ENCODE data around the gene OR4K15. TPM values are rescaled to one million over a fixed set of nuclear protein-coding genes. Genes with fewer than 3 reads are reported as not detected.

OR4K15 gene
- total and polyA plus RNA-seq, 2 of the 4 experiments (the other 2 are of a cell fraction), result not detected

DNA sequence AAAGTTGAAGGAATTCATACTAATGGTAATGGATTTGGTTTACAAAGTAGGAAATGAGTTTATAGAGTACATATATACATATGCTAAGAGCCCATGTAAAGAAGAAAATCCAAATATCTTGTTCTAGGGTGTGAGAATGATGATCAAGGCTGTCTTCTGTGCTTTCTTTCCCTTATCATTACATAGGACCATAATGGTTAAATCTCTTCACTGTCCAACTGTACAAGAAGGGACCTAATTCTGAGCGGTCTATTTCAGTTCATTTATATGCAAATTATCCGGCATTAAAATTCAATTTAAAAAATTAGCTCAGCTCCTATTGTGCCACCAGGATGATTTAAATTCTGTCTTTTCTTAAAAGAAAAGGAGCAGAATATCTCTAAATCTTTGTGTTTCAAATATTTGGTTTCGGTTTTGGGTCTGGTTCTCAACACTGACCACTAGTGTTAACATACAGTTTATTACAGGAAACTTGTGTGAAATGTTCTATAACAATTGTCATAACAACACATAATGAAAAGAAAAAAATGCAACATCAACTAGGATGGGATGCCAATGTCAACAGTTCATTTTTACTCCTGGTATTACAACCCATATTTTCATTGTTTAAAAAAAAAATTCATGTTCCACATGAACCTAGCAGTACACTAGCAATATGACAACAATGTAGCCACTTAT lies 27.8 kb upstream of the OR4K15 start:
- ChIA-PET CTCF (no interaction called here), POLR2A (ENCODE audit: unreplicated experiment) (no interaction called here)
- Histone ChIP-seq H3K14ac (replicated peaks; ENCODE audit: low read depth, low read length) (no peak overlapping the region), H3K36me3 (ENCODE audit: control insufficient read depth, insufficient read depth, low read length) (no peaks in the 10 kb centered on the region), H3K9me1 (ENCODE audit: insufficient read depth, low read length) (no peaks in the 10 kb centered on the region), H3K18ac (ENCODE audit: low read depth, low read length) (no peak overlapping the region), H3K9ac (ENCODE audit: low read depth, low read length) (no peak overlapping the region), H2AK5ac (ENCODE audit: low read depth, low read length) (no peak overlapping the region), H3K27me3 (ENCODE audit: control insufficient read depth, insufficient read depth, low read length) (no peaks in the 10 kb centered on the region), H4K8ac (ENCODE audit: low read depth in 2 of 2, low read length in 2 of 2) (no peak overlapping the region), H2BK15ac (ENCODE audit: low read depth, low read length) (no peak overlapping the region), H3K56ac (ENCODE audit: extremely low read depth, insufficient read depth, low read length) (no peak overlapping the region), H2BK5ac (ENCODE audit: low read depth, low read length, poor library complexity, severe bottlenecking) (no peak overlapping the region), H3K27ac (ENCODE audit: insufficient read depth, low read length) (no peak overlapping the region), H2AK9ac (replicated peaks; ENCODE audit: low read depth, low read length, poor library complexity) (no peak overlapping the region), H3K79me1 (ENCODE audit: low read depth in 1 of 2, low read length in 2 of 2) (no peaks in the 10 kb centered on the region), H3K23ac (ENCODE audit: low read depth, low read length) (no peak overlapping the region), H4K91ac (ENCODE audit: insufficient read depth, low read depth, low read length) (no peak overlapping the region), H3K4ac (ENCODE audit: low read depth, low read length) (no peak overlapping the region), H2AFZ (replicated peaks; ENCODE audit: low read length, poor library complexity) (no peak overlapping the region), H4K20me1 (ENCODE audit: insufficient read depth, low read length) (no peaks in the 10 kb centered on the region), H3K9me3 (ENCODE audit: control insufficient read depth, insufficient read depth, low read length) (peaks cover 6% of the 10 kb centered on the region), H2BK120ac (ENCODE audit: low read depth, low read length) (no peak overlapping the region), H4K5ac (ENCODE audit: low read depth, low read length) (no peak overlapping the region), H3K4me1 (ENCODE audit: control insufficient read depth, insufficient read depth, low read length) (no peaks in the 10 kb centered on the region), H2BK20ac (ENCODE audit: low read depth, low read length) (no peak overlapping the region), H3K4me3 (ENCODE audit: insufficient read depth, low read depth, low read length) (no peak overlapping the region), H3K4me2 (ENCODE audit: low read depth, low read length) (no peak overlapping the region)
- dilution Hi-C loops (cut with HindIII; ENCODE audit: low sequenced_read_pairs, unreplicated experiment) (no loop called here), in situ Hi-C loops (cut with MboI; ENCODE audit: low sequenced_read_pairs) (no loop called here), intact Hi-C loops (cut with micrococcal nuclease) (no loop called here)
- ATAC-seq (ENCODE audit: low read depth) (no peak), DNase-seq (no peak)
- WGBS, 2 experiments (ENCODE audit: extremely low coverage in 2 of 2, insufficient read length in 1 of 2), result 100% methylated on average over 1 of the region's 3 CpGs; no CpG with 5 or more reads in 1 of the 2 experiments
- no peak for TF ChIP-seq MXI1 (IDR thresholded peaks at IDR 0.05; ENCODE audit: borderline replicate concordance, low read depth, low read length)
- no peak for TF ChIP-seq MAFK (IDR thresholded peaks at IDR 0.05; ENCODE audit: low read depth, low read length)
- TF ChIP-seq CTCF (conservative IDR thresholded peaks at IDR 0.05; ENCODE audit: low read depth, low read length), result no peak
- no peak for TF ChIP-seq SMC3 (IDR thresholded peaks at IDR 0.05; ENCODE audit: low read depth, low read length)
- TF ChIP-seq CEBPB (IDR thresholded peaks at IDR 0.05; ENCODE audit: low read depth, low read length), result no peak
- TF ChIP-seq, protein P1, sequence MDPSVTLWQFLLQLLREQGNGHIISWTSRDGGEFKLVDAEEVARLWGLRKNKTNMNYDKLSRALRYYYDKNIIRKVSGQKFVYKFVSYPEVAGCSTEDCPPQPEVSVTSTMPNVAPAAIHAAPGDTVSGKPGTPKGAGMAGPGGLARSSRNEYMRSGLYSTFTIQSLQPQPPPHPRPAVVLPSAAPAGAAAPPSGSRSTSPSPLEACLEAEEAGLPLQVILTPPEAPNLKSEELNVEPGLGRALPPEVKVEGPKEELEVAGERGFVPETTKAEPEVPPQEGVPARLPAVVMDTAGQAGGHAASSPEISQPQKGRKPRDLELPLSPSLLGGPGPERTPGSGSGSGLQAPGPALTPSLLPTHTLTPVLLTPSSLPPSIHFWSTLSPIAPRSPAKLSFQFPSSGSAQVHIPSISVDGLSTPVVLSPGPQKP (IDR thresholded peaks at IDR 0.05; ENCODE audit: borderline replicate concordance, low read depth, low read length), result no peak
- no peak for TF ChIP-seq RFX5 (IDR thresholded peaks at IDR 0.05; ENCODE audit: low read depth, low read length)
- TF ChIP-seq FOS (IDR thresholded peaks at IDR 0.05; ENCODE audit: low read depth, low read length), result no peak
- TF ChIP-seq NFE2L2 (IDR thresholded peaks at IDR 0.05; ENCODE audit: low read depth, low read length), result no peak
- no peak for TF ChIP-seq CHD1 (IDR thresholded peaks at IDR 0.05; ENCODE audit: low read depth, low read length)
- no peak for TF ChIP-seq USF2 (IDR thresholded peaks at IDR 0.05; ENCODE audit: low read depth, low read length)
- no peak for TF ChIP-seq POLR2A (IDR thresholded peaks at IDR 0.05; ENCODE audit: low read depth, low read length)
- TF ChIP-seq MAZ (IDR thresholded peaks at IDR 0.05; ENCODE audit: borderline replicate concordance, low read depth, low read length), result no peak
- TF ChIP-seq RCOR1 (IDR thresholded peaks at IDR 0.05; ENCODE audit: insufficient replicate concordance, low read length), result no peak
- TF ChIP-seq RAD21 (IDR thresholded peaks at IDR 0.05; ENCODE audit: low read length), result no peak
- BruUV-seq (replicated peaks), result no TSS peak

Measured in IMR-90 (cell line).